IPS-NIHi7 (cell line): ENCODE data around the gene INTS11.
"Not testable (repeated sequence)": the region's sequence is repeated elsewhere in the genome, so short reads cannot be mapped to it uniquely, and the experiment has no call there.

ENCODE experiments used
- DNase-seq: peaks from one replicate; pipeline ENCODE4 v3.0.0; 2012; ENCODE audit warnings: mixed read lengths; ENCODE audit errors: extremely low spot score

The INTS11 gene

GRCh38 chr1:1324524-1325287 is at the start of gene INTS11, which contains the start of gene CPTP:
Gene INTS11, minus strand, starts transcription at chr1:1324660. Its CDS starts 52 bp downstream, at chr1:1324608.
Gene CPTP, plus strand, starts transcription at chr1:1324802. Its CDS starts 2,109 bp downstream, at chr1:1326911.
- DNase-seq: peak; percentile 97

DNA sequence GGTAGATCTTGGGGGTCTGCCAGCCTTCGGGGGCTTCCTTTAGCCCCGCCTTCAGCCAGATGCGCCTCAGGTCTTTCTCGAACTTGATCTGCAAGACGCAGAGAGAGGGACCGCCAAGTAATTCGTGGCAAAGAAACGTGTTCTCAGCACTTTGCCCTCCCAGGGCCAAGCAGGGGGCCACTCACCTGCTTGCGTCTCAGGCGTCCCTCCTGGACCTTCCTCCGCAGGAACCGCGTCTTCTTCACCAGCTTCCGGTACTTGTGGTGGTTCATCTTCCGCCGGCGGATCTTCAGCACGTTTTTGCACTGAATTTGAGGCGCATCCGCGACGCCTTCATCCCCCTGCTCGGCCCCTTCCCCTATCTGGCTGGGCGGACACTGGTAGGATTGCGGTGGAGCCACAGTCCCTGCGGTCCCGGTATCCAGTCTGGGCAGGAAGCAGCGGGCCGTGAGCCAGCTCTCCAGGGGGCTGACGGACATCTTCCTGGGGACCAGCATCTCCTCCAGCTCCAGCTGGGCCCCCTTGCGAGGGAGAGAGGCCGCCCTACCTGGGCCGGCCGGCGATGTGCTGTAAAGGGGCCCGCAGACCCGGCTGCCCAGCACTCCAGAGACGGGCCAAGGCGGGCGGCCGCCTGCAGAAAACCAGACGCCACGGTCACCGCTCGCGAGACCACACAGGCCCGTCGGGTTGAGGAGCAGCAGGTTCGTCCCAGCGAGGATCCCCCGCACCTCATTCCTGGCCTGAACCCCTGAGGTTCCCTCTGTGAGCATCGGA is 49.5 kb upstream of the INTS11 start:
- peak; percentile 7 for DNase-seq

DNA sequence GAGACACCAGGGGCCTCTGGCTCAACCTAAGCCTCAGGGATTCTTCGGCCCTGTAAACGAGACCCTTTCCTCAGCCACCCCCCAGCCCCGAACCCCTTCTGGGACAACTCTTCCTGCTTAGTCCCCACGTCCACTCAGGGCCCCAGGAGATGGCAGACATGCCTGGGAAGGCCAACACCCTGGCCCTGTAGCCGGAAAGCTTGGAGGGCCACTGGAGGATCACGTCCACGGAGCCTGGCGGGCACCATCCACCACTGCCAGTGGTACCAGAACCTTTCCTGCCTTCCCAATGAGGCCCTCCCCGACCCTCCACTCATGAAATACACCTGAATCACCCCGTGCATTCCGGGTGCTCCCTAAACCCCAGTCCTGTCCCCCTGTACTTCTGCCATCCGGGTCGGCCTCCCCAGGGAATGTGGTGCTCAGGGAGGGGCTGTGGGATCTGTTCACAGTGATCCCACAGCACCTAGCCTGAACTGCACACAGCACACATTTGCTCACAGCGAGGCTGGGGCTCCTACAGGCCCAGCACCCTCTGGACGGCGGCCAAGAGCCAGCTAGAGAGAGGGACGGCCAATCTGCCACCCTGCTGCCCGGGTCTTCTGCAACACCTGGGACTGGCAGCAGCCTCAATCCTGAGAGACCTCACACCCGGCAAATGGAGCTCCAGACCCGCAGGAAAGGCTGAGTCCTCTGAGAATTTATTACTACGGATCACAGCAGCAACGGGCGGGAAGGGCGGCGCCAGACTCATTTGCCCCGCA is 48.8 kb upstream of the INTS11 start:
- no peak for DNase-seq

- peak; percentile 90 for DNase-seq
These were observed 47.6 kb upstream of the INTS11 start for GRCh38 chr1:1371746-1372711.

DNA sequence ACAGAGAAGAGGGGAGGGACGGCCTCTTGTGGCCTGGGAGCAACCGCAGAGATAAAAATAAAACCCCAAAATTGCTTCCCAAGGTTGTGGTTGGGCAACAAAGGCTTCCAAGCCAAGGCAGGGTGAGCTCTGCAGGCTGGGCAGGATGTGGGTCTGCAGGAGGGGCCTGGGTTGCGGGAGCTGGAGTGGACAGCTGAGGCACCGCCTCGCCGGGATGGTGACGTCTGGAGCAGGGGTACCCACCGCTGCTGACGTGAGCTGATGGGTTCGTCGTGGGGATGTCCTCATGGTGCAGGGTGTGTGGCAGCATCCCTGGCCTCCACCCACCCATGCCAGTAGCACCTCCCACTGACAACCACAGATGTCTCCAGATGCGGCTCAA is 46.9 kb upstream of the INTS11 start:
- no peak for DNase-seq

DNA sequence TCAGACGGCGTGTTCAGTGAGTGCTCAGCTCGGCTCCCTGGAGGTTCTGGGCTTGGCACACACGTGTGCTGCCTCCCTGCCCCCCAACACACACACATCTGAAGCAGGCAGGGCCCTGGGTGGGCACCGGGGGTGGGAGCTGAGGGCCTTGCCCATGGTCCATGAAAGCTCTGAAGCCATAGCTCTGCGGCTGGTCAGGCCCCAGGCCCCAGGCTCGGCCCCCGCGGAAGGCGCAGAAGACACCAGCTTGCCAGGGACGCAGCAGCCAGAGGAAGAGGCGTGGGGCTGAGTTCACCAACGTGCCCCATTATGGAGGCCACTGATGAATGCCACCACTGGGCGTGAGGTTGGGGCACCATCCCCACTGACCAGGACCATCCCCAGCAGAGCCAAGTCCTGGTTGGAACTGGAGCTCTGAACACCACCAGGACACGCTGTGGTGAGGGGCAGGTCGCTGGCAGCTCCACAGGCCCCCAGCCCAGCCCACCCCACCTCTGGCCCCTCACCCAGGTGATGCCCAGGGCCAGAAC is 46.4 kb upstream of the INTS11 start:
- DNase-seq: no peak

GRCh38 chr1:1370094-1370493 is 45.6 kb upstream of the INTS11 start:
- not testable (repeated sequence) for DNase-seq

- DNase-seq: no peak
These were observed 42.9 kb upstream of the INTS11 start for GRCh38 chr1:1367315-1367714.

DNA sequence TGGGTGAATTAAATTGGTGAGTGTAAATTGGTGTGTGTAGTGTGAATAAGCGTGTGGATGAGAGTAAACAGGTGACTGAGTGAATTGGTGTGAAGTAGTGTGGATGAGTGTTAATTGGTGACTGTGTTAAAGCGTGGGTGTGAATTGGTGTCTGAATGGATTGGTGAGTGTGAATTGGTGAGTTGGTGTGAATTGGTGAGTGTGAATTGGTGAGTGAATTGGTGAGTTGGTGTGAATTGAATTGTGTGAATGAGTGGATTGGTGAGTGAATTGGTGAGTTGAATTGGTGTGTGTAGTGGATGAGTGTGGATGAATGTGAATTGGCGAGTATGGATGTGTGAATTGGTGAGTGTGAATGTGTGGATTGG is 42.2 kb upstream of the INTS11 start:
- DNase-seq: no peak

GRCh38 chr1:1365875-1366698 is 41.6 kb upstream of the INTS11 start:
- DNase-seq: no peak

GRCh38 chr1:1364266-1364665 is 39.8 kb upstream of the INTS11 start:
- DNase-seq: no peak

GRCh38 chr1:1361982-1362423 is 37.5 kb upstream of the INTS11 start:
- DNase-seq: peak; percentile 65

DNA sequence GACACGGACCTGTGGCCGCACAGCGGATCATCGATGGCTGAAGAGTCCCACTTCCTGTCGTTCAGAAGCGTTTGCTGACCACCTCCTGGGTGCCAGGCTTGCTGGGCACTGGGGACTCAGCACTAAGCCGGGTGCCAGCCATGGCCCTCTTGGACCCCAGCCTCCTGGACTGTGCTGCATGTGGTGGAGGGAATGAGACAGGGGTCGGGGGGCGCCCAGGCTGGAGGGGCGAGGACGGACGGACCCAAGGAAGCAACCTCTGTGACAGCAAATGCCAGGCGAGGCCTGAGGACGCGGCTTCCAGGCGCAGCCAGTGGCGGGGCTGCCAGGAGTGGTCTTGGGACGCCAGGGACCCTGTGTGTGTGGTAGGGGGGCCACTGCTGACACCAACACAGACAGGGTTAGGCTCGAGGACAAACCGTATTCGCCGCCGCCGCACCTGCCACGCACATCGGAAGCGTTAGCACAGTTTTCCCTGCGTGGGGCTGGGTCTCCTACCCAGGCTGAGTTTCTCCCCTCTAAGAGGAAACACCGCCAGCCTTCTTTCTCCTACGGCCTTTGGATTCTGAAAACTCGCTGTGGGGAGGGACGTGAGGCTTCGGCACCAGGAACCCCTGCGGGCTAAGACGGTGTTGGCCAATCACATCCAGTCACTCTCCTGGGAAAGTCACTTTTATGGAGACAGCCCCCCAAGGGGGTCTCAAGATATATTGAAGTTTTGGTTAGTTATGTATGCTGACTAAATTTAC is 36.9 kb upstream of the INTS11 start:
- no peak for DNase-seq

GRCh38 chr1:1360506-1361169 is 36.2 kb upstream of the INTS11 start:
- DNase-seq: no peak

GRCh38 chr1:1359664-1360468 is 35.4 kb upstream of the INTS11 start:
- DNase-seq: no peak

DNA sequence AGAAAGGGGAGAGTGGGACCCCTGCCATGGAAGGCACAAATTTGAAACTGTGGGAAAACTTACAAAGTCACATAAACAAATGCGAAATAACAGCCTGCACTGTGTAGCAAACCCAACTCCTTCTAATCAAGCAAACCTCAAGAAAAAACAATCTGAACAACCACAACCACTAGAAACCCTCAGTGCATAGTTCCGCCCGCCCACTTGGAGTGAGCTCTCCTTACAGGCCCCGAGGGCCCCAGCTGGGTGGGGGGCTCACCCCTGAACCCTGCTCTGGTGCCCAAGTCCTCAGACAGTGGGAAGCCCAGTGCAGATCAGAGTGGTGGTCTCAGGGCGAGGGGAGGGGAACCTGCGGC is 34.8 kb upstream of the INTS11 start:
- no peak for DNase-seq

GRCh38 chr1:1358433-1359271 is 34.2 kb upstream of the INTS11 start, which contains the start of gene MXRA8:
Gene MXRA8, minus strand, starts transcription at chr1:1358555. Its CDS starts 51 bp downstream, at chr1:1358504.
- DNase-seq: peak; percentile 61
